Liver (tissue), 3 donors: Measurements from ENCODE around the gene EEFSEC.

ENCODE experiments used
- CTCF ChIP-seq: fragments of 150-350 bp; IDR thresholded peaks from 2 replicates; pipeline ENCODE4 v1.5.1; 2017; ENCODE audit warnings: improper control_type of control experiment, low read depth, low read length; ENCODE audit not compliant: missing input control
- EGR1 ChIP-seq, 2 donors: IDR thresholded peaks; 2 replicates each; pipeline ENCODE4 v1.6.1; 2016 to 2018; ENCODE audit warnings: antibody characterized with exemption in 2 of 2, low read depth in 2 of 2
- FOXA1 ChIP-seq: IDR thresholded peaks from 2 replicates; pipeline ENCODE4 v1.6.1; 2016; ENCODE audit warnings: antibody characterized with exemption
- MAX ChIP-seq: IDR thresholded peaks from 2 replicates; pipeline ENCODE4 v1.6.1; 2016; ENCODE audit warnings: antibody characterized with exemption
- RAD21 ChIP-seq, 2 donors: IDR thresholded peaks; 2 replicates each; pipeline ENCODE4 v1.6.1; 2016; ENCODE audit warnings: antibody characterized with exemption in 2 of 2, mild to moderate bottlenecking in 2 of 2
- RXRA ChIP-seq, 2 donors: IDR thresholded peaks; 2 replicates each; pipeline ENCODE4 v1.6.1; 2017 to 2018; ENCODE audit warnings: antibody characterized with exemption in 2 of 2, mild to moderate bottlenecking in 1 of 2
- TAF1 ChIP-seq: conservative IDR thresholded peaks from 2 replicates; pipeline ENCODE4 v1.6.1; 2016; ENCODE audit warnings: antibody characterized with exemption, mild to moderate bottlenecking
- ZBTB33 ChIP-seq: IDR thresholded peaks from 2 replicates; pipeline ENCODE4 v1.6.1; 2016; ENCODE audit warnings: antibody characterized with exemption
- donor health status: healthy.
- donor health status: healthy.

GRCh38 chr3:128330214-128330842 is 177.0 kb downstream of the EEFSEC start:
- TF ChIP-seq CTCF (no peak), FOXA1 (no peak), RXRA (IDR thresholded peaks at IDR 0.05) (no peak), MAX (no peak), TAF1 (no peak), ZBTB33 (no peak), EGR1 (IDR thresholded peaks at IDR 0.05; ENCODE audit: low read depth in 2 of 2) (no peak), RAD21 (IDR thresholded peaks at IDR 0.05) (no peak)
